GM13977 (cell line): ENCODE data around the gene ASTN1.

Experiments
- DNase-seq: peaks from one replicate; pipeline ENCODE4 v3.0.0; 2012; ENCODE audit warnings: low spot score
- in situ Hi-C: fragments of 300-500 bp; cut with MboI; formaldehyde crosslinking; loops from one replicate; pipeline ENCODE4 v1.12.0; 2022; ENCODE audit warnings: low sequenced_read_pairs, low pct_unique_long_range_greater_than_20kb, mixed read lengths, inconsistent platforms; ENCODE audit not compliant: unreplicated experiment
- TF ChIP-seq, protein P1 (sequence below): IDR thresholded peaks from 2 replicates; pipeline ENCODE4 v1.5.1; 2012; ENCODE audit warnings: mild to moderate bottlenecking, control low read depth; ENCODE audit not compliant: insufficient read depth; ENCODE audit errors: extremely low read depth, missing control alignments

Gene ASTN1

GRCh38 chr1:176885751-176886150 lies 278.8 kb downstream of the ASTN1 start:
- DNase-seq = no peak
- TF ChIP-seq, protein P1, sequence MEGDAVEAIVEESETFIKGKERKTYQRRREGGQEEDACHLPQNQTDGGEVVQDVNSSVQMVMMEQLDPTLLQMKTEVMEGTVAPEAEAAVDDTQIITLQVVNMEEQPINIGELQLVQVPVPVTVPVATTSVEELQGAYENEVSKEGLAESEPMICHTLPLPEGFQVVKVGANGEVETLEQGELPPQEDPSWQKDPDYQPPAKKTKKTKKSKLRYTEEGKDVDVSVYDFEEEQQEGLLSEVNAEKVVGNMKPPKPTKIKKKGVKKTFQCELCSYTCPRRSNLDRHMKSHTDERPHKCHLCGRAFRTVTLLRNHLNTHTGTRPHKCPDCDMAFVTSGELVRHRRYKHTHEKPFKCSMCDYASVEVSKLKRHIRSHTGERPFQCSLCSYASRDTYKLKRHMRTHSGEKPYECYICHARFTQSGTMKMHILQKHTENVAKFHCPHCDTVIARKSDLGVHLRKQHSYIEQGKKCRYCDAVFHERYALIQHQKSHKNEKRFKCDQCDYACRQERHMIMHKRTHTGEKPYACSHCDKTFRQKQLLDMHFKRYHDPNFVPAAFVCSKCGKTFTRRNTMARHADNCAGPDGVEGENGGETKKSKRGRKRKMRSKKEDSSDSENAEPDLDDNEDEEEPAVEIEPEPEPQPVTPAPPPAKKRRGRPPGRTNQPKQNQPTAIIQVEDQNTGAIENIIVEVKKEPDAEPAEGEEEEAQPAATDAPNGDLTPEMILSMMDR = no peak
- in situ Hi-C loops = loop anchor here (10.0 kb wide), 1 partner anchor 331 kb away; no protein-coding TSS in a partner anchor

GRCh38 chr1:176885341-176885740 lies 279.2 kb downstream of the ASTN1 start:
- in situ Hi-C loops = loop anchor here (10.0 kb wide), 1 partner anchor 331 kb away; no protein-coding TSS in a partner anchor

GRCh38 chr1:176884911-176885310 lies 279.6 kb downstream of the ASTN1 start:
- no peak for DNase-seq
- in situ Hi-C loops = loop anchor here (10.0 kb wide), 1 partner anchor 330 kb away; no protein-coding TSS in a partner anchor
- TF ChIP-seq, protein P1 = no peak

More at GRCh38 chr1:176885341-176885740, 279.2 kb downstream of the ASTN1 start:
- no peak for DNase-seq
- TF ChIP-seq, protein P1 = no peak

GRCh38 chr1:176884286-176884685 lies 280.2 kb downstream of the ASTN1 start:
- TF ChIP-seq, protein P1 = no peak
- no peak for DNase-seq
- in situ Hi-C loops = loop anchor here (10.0 kb wide), 1 partner anchor 329 kb away; no protein-coding TSS in a partner anchor

DNA sequence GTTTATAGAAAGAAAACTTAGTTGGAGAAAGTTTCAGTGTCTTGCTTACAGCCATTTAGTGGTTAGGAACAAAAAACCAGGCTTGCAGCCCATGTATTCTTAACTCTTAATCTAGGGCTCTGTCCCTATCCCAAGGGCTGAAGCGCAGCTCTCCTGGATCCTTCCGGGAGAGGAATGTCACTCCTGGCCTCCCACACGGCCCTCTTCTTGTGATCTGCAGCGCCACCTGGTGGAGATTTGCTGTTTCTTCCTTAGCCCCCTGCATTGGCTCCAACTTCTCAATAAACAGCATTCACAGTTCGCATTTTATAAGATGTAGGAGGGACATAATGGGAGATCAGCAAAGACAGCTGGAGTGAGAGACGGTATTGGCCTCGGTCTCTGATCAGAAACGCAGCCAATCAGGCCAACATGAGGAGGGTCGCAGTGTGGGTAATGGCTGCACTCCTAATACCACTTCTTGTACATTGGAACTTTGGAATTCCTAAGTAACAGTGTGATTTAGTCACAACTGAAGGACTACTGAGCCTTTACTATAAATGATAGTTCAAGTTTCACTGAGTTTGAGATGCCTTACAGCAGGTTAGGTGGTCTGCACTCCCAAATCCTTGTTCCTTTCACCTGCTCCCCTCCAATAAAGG lies 283.4 kb downstream of the ASTN1 start:
- in situ Hi-C loops = loop anchor here (10.0 kb wide), 1 partner anchor 326 kb away; no protein-coding TSS in a partner anchor
- TF ChIP-seq, protein P1 = peak; percentile 87
- peak; percentile 56 for DNase-seq

DNA sequence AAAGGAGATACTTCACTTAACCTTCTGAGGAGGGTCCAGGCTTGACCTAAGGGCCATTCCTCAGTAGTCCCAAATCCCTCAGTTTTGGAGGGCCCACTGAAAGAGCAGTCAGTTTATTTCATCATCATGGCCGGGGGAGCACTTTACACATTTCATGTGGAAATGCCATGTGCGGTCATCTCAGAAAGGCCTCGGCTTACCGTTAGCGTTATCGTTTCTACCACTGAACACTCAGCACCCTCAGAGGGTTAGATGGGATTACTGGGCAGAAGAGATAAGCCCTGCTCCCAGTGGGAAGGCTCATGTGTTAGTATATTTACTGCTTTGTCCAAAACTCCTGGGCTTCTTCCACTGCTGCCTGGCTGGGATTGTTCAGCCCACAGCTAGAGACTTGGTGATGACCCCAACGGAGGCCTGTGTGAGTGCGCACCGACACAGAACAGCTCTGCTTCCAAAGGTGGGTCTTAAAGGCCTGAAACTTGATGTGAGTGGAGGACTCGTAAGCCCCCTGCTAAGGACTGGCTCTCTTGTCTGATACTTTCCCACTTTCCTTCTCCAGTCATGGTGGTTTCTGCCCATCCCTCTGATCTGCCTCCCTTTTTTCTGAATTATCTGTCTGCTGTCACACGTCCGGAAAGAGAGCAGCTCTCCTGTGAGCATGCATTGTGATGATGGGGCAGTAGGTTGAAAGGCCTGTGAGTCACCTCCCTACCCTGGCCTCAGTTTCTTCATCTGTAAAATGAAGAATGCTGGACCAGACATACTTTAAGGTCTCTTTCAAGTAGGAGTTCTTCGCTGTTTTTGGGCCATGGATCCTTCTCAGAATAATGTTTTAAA lies 284.5 kb downstream of the ASTN1 start:
- DNase-seq = no peak
- in situ Hi-C loops = loop anchor here (10.0 kb wide), 1 partner anchor 325 kb away; no protein-coding TSS in a partner anchor
- TF ChIP-seq, protein P1 = no peak
